ENCODE data around the gene HACD3. TPM values are rescaled to one million over a fixed set of nuclear protein-coding genes. Genes with fewer than 3 reads are reported as not detected.

The HACD3 gene
- total and polyA plus RNA-seq, 9 of the 15 experiments (the other 6 are each of a cell fraction or from before 2014, with no cell fraction given), result 48.1 to 117 (median 72.8) TPM

DNA sequence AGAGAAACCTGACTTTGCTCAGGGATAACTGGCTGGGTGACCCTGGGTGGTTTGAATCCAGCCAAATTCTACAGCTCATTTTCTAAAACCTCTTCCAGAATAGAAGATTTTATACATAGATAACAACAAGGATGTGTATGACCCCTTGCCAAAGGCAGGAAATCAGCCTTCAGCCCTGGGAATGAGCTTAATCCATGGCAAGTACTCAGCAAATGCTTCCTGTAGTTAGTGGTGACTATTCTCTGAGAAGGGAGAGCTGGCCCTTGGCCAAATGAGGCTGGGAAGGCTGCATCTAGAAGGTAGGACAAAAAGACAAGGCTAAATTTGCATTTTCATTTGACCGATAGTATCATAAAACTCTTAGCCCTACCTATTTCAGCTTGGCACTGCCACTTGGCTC, 4.6 kb upstream of the HACD3 start:
- no TSS peak for BruUV-seq (replicated peaks)

GRCh38 chr15:65528461-65529060, 1.7 kb upstream of the HACD3 start:
- H3K4me2 ChIP-seq (ENCODE audit: insufficient read depth, low read length), result peak overlapping the region; percentile 35
- H3K27me3 ChIP-seq (ENCODE audit: control insufficient read depth in 2 of 2, insufficient read depth in 2 of 2, low read length in 2 of 2), result no peaks in the 10 kb centered on the region
- WGBS (ENCODE audit: insufficient coverage, low coverage, missing lambda C conversion rate), result 72% methylated on average over 20 of the region's 20 CpGs
- in situ Hi-C loops (cut with MboI), result no loop called here
- peaks cover 38% of the 10 kb centered on the region for H3K79me2 ChIP-seq (ENCODE audit: control insufficient read depth, insufficient read depth, low read length)
- H3K9me1 ChIP-seq (ENCODE audit: control insufficient read depth, insufficient read depth, low read length), result no peaks in the 10 kb centered on the region
- ChIA-PET POLR2A (interaction anchor here (0.7 kb wide), 1 partner anchor 83 kb away, joined by 3 read pairs; the partner anchor contains the start of gene INTS14), CTCF (ENCODE audit: low intra/inter-chr PET ratio) (no interaction called here)
- H3K4me1 ChIP-seq (replicated peaks in 1 of 2; ENCODE audit: control insufficient read depth in 2 of 2, insufficient read depth in 2 of 2, low read length in 2 of 2), result peaks cover 17 to 31% of the 10 kb centered on the region in 2 experiments; a peak in 4 of 5 replicates
- 0 out of 3 replicates have a peak overlapping the region, but pooled peaks have one; percentile 29 for H3K27ac ChIP-seq (ENCODE audit: extremely low read depth, low read depth, low read length)
- H2AFZ ChIP-seq (ENCODE audit: low read depth, low read length), result peak overlapping the region; percentile 100
- intact Hi-C loops (cut with micrococcal nuclease), result no loop called here
- peak overlapping the region in 1 of 2 experiments; percentile 28; a peak in 3 of 4 replicates for H3K9ac ChIP-seq (ENCODE audit: insufficient read depth in 1 of 2, low read depth in 2 of 2, low read length in 2 of 2)
- peaks cover 14% of the 10 kb centered on the region for H4K20me1 ChIP-seq (replicated peaks; ENCODE audit: control insufficient read depth, insufficient read depth, low read length)
- BruUV-seq (replicated peaks), result no TSS peak
- peaks cover 5% of the 10 kb centered on the region; the same call in 2 of the 3 replicates for H3K36me3 ChIP-seq (ENCODE audit: control insufficient read depth, insufficient read depth, low read length)
- DNase-seq (ENCODE audit: extremely low read depth in 1 of 4, low spot score in 3 of 4), result no peak
- H3K9me3 ChIP-seq (replicated peaks; ENCODE audit: control insufficient read depth, insufficient read depth, low read depth, low read length), result no peaks in the 10 kb centered on the region
- no peak for FAIRE-seq
- no peak overlapping the region for H3K4me3 ChIP-seq
- no peak for ATAC-seq
- no peak for TF ChIP-seq CLOCK (CRISPR knock-in tag; IDR thresholded peaks at IDR 0.05; ENCODE audit: borderline replicate concordance)
- TF ChIP-seq SRF (CRISPR knock-in tag; IDR thresholded peaks at IDR 0.05), result no peak
- TF ChIP-seq OTX1 (CRISPR knock-in tag; IDR thresholded peaks at IDR 0.05), result no peak
- no peak for TF ChIP-seq RBM15 (IDR thresholded peaks at IDR 0.05; ENCODE audit: insufficient read depth, low read length)
- no peak for TF ChIP-seq ELF4 (CRISPR knock-in tag; IDR thresholded peaks at IDR 0.05)
- TF ChIP-seq THRAP3 (IDR thresholded peaks at IDR 0.05; ENCODE audit: borderline replicate concordance), result no peak
- TF ChIP-seq ZNF354B (CRISPR knock-in tag; IDR thresholded peaks at IDR 0.05), result no peak
- no peak for TF ChIP-seq CBX3 (IDR thresholded peaks at IDR 0.05; ENCODE audit: borderline replicate concordance in 1 of 2, low read length in 2 of 2)
- peak; percentile 13; the same call in 1 of the 2 replicates for TF ChIP-seq NFIC (IDR thresholded peaks at IDR 0.05)

More for the DNA sequence above, 4.6 kb upstream of the HACD3 start:
- Histone ChIP-seq H4K20me1 (replicated peaks; ENCODE audit: control insufficient read depth, insufficient read depth, low read length) (no peaks in the 10 kb centered on the region), H3K27me3 (ENCODE audit: control insufficient read depth in 2 of 2, insufficient read depth in 2 of 2, low read length in 2 of 2) (no peaks in the 10 kb centered on the region), H2AFZ (ENCODE audit: low read depth, low read length) (0 out of 2 replicates have a peak overlapping the region, but pooled peaks have one; percentile 17), H3K4me2 (ENCODE audit: insufficient read depth, low read length) (no peak overlapping the region), H3K4me3 (no peak overlapping the region), H3K9ac (ENCODE audit: insufficient read depth in 1 of 2, low read depth in 2 of 2, low read length in 2 of 2) (no peak overlapping the region), H3K9me3 (replicated peaks; ENCODE audit: control insufficient read depth, insufficient read depth, low read depth, low read length) (no peaks in the 10 kb centered on the region), H3K36me3 (ENCODE audit: control insufficient read depth, insufficient read depth, low read length) (no peaks in the 10 kb centered on the region; the same call in 2 of the 3 replicates), H3K9me1 (ENCODE audit: control insufficient read depth, insufficient read depth, low read length) (no peaks in the 10 kb centered on the region), H3K79me2 (ENCODE audit: control insufficient read depth, insufficient read depth, low read length) (peaks cover 8% of the 10 kb centered on the region), H3K27ac (ENCODE audit: extremely low read depth, low read depth, low read length) (no peak overlapping the region), H3K4me1 (replicated peaks in 1 of 2; ENCODE audit: control insufficient read depth in 2 of 2, insufficient read depth in 2 of 2, low read length in 2 of 2) (peaks cover 9 to 15% of the 10 kb centered on the region in 2 experiments; a peak in 4 of 5 replicates)
- in situ Hi-C loops (cut with MboI), result no loop called here
- ATAC-seq (no peak), DNase-seq (ENCODE audit: extremely low read depth in 1 of 4, low spot score in 3 of 4) (peak in 1 of 4 experiments; percentile 30), FAIRE-seq (no peak)
- CTCF ChIA-PET (ENCODE audit: low intra/inter-chr PET ratio), result no interaction called here
- intact Hi-C loops (cut with micrococcal nuclease), result no loop called here
- WGBS (ENCODE audit: insufficient coverage, low coverage, missing lambda C conversion rate), result 54% methylated on average over 1 of the region's 1 CpG
- TF ChIP-seq GTF2A2 (tag; IDR thresholded peaks at IDR 0.05), result no peak
- peak; percentile 90 for TF ChIP-seq NFIC (IDR thresholded peaks at IDR 0.05)
- POLR2A ChIA-PET, result no interaction called here

Measured in K562 (cell line).